Upper lobe of left lung (tissue), 4 donors: ENCODE results near the gene BABAM2.
"Not testable (repeated sequence)": the region's sequence is repeated elsewhere in the genome, so short reads cannot be mapped to it uniquely, and the experiment has no call there.

ENCODE experiments used
- POLR2A ChIP-seq, 4 donors: fragments of 450-650 bp; IDR thresholded peaks; one replicate each; pipeline ENCODE4 v1.5.1; 2016 to 2017; ENCODE audit warnings: antibody characterized with exemption in 4 of 4, mild to moderate bottlenecking in 2 of 4
- TF ChIP-seq, protein P1 (sequence below), 6 experiments: fragments of 450-650 bp in 4 of 6; fragments of 200-600 bp in 2 of 6; sonication (generic) in 2 of 6; IDR thresholded peaks; one replicate each; pipeline ENCODE4 v1.5.1; 2016 to 2019; ENCODE audit warnings: antibody characterized with exemption in 6 of 6

- TF ChIP-seq, protein P1, sequence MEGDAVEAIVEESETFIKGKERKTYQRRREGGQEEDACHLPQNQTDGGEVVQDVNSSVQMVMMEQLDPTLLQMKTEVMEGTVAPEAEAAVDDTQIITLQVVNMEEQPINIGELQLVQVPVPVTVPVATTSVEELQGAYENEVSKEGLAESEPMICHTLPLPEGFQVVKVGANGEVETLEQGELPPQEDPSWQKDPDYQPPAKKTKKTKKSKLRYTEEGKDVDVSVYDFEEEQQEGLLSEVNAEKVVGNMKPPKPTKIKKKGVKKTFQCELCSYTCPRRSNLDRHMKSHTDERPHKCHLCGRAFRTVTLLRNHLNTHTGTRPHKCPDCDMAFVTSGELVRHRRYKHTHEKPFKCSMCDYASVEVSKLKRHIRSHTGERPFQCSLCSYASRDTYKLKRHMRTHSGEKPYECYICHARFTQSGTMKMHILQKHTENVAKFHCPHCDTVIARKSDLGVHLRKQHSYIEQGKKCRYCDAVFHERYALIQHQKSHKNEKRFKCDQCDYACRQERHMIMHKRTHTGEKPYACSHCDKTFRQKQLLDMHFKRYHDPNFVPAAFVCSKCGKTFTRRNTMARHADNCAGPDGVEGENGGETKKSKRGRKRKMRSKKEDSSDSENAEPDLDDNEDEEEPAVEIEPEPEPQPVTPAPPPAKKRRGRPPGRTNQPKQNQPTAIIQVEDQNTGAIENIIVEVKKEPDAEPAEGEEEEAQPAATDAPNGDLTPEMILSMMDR (IDR thresholded peaks at IDR 0.05): not testable (repeated sequence)
- TF ChIP-seq POLR2A (IDR thresholded peaks at IDR 0.05): not testable (repeated sequence)
Measured at GRCh38 chr2:28026230-28026629, 135.7 kb downstream of the BABAM2 start.
